Esophagus muscularis mucosa (tissue), 4 donors: Measurements from ENCODE around the gene ZNF763. TPM values are rescaled to one million over a fixed set of nuclear protein-coding genes. Genes with fewer than 3 reads are reported as not detected.
A peak's percentile ranks its signal among the peaks of the same experiment; 100 is the strongest.
"Not testable (repeated sequence)": the region's sequence is repeated elsewhere in the genome, so short reads cannot be mapped to it uniquely, and the experiment has no call there.

Experiments used
- DNase-seq: peaks from one replicate; pipeline ENCODE4 v3.0.0-alpha.2; 2017; ENCODE audit errors: extremely low spot score
- H3K27ac ChIP-seq, 4 donors: fragments of 200-600 bp; sonication (generic); replicated peaks in 1 of 4; 1 replicate in 3 of 4; 2 replicates in 1 of 4; pipeline ENCODE4 v1.5.1; 2016 to 2019; ENCODE audit warnings: mild to moderate bottlenecking in 1 of 4
- H3K27me3 ChIP-seq, 4 donors: fragments of 200-600 bp; sonication (generic); one replicate each; pipeline versions ENCODE4 v1.5.1 to v1.6.0; 2016 to 2019
- H3K36me3 ChIP-seq, 4 donors: fragments of 200-600 bp; sonication (generic); one replicate each; pipeline ENCODE4 v1.5.1; 2016 to 2019
- H3K4me1 ChIP-seq, 4 donors: fragments of 200-600 bp; sonication (generic); one replicate each; pipeline ENCODE4 v1.5.1; 2016 to 2019
- H3K4me3 ChIP-seq, 4 donors: fragments of 200-600 bp; sonication (generic); 1 replicate in 2 of 4; 2 replicates in 2 of 4; pipeline ENCODE4 v1.5.1; 2016 to 2019; ENCODE audit warnings: mild to moderate bottlenecking in 4 of 4, moderate library complexity in 1 of 4
- H3K9me3 ChIP-seq, 4 donors: fragments of 200-600 bp; sonication (generic); 1 replicate in 3 of 4; 2 replicates in 1 of 4; pipeline ENCODE4 v1.5.1; 2016 to 2019
- EP300 ChIP-seq: sonication (generic); formaldehyde crosslinking; IDR thresholded peaks from one replicate; pipeline ENCODE4 v1.6.1; 2017; ENCODE audit warnings: antibody characterized with exemption
- POLR2A ChIP-seq: fragments of 450-650 bp; IDR thresholded peaks from one replicate; pipeline ENCODE4 v1.6.1; 2017; ENCODE audit warnings: antibody characterized with exemption, moderate library complexity, mild to moderate bottlenecking, low read depth
- POLR2AphosphoS5 ChIP-seq, 2 donors: sonication (generic); formaldehyde crosslinking; IDR thresholded peaks; one replicate each; pipeline ENCODE4 v1.6.1; 2017; ENCODE audit warnings: antibody characterized with exemption in 2 of 2
- WGBS: methylation state at CpG from one replicate; pipeline ENCODE4 v1.1.5; 2018; 5-methylcytosine and 5-hydroxymethylcytosine counted together
- intact Hi-C: fragments of 100-400 bp; cut with DNase I; formaldehyde crosslinking; loops from one replicate; pipeline ENCODE4 v1.15.1; 2023
- total RNA-seq, 4 donors: library from RNA; depleted of rRNA; stranded (reverse); fragments of >200 nt; gene quantifications; one replicate each; pipeline versions ENCODE4 v1.1.0 to v1.2.1, GENCODE V29; 2016
- TF ChIP-seq, protein P1 (sequence below), 3 experiments: fragments of 200-600 bp in 2 of 3; fragments of 450-650 bp in 1 of 3; sonication (generic) in 2 of 3; IDR thresholded peaks; one replicate each; pipeline ENCODE4 v1.5.1; 2017 to 2019; ENCODE audit warnings: antibody characterized with exemption in 3 of 3, mild to moderate bottlenecking in 2 of 3, moderate library complexity in 1 of 3

ZNF763 gene
- total RNA-seq, 4 donors from 2014 or later: 3.3 to 7.5 (median 4.8) TPM

DNA sequence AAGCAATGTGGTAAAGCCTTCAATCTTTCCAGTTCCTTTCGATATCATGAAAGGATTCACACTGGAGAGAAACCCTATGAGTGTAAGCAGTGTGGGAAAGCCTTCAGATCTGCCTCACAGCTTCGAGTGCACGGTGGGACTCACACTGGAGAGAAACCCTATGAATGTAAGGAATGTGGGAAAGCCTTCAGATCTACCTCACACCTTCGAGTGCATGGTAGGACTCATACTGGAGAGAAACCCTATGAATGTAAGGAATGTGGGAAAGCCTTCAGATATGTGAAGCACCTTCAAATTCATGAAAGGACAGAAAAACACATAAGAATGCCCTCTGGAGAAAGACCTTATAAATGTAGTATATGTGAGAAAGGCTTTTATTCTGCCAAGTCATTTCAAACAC lies 15.6 kb upstream of the ZNF763 start:
- Histone ChIP-seq H3K9me3 (peaks cover 19 to 94% (median 83%) of the 10 kb centered on the region in 4 donors), H3K27me3 (no peaks in the 10 kb centered on the region), H3K4me1 (no peaks in the 10 kb centered on the region), H3K36me3 (peaks cover 39 to 65% (median 53%) of the 10 kb centered on the region in 4 donors), H3K27ac (no peak overlapping the region), H3K4me3 (peak overlapping the region in 1 of 4 donors; percentile 2)
- 98% methylated on average over 4 of the region's 4 CpGs for WGBS
- intact Hi-C loops: no loop called here
- TF ChIP-seq, protein P1, sequence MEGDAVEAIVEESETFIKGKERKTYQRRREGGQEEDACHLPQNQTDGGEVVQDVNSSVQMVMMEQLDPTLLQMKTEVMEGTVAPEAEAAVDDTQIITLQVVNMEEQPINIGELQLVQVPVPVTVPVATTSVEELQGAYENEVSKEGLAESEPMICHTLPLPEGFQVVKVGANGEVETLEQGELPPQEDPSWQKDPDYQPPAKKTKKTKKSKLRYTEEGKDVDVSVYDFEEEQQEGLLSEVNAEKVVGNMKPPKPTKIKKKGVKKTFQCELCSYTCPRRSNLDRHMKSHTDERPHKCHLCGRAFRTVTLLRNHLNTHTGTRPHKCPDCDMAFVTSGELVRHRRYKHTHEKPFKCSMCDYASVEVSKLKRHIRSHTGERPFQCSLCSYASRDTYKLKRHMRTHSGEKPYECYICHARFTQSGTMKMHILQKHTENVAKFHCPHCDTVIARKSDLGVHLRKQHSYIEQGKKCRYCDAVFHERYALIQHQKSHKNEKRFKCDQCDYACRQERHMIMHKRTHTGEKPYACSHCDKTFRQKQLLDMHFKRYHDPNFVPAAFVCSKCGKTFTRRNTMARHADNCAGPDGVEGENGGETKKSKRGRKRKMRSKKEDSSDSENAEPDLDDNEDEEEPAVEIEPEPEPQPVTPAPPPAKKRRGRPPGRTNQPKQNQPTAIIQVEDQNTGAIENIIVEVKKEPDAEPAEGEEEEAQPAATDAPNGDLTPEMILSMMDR (IDR thresholded peaks at IDR 0.05): no peak
- TF ChIP-seq POLR2AphosphoS5 (IDR thresholded peaks at IDR 0.05) (no peak), POLR2A (no peak), EP300 (no peak)
- no peak for DNase-seq

DNA sequence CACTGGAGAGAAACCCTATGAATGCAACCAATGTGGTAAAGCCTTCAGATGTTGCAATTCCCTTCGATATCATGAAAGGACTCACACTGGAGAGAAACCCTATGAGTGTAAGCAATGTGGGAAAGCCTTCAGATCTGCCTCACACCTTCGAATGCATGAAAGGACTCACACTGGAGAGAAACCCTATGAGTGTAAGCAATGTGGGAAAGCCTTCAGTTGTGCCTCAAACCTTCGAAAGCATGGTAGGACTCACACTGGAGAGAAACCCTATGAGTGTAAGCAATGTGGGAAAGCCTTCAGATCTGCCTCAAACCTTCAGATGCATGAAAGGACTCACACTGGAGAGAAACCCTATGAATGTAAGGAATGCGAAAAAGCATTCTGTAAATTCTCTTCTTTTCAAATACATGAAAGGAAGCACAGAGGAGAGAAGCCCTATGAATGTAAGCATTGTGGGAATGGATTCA lies 15.2 kb upstream of the ZNF763 start:
- Histone ChIP-seq H3K4me3 (peak overlapping the region in 1 of 4 donors; percentile 2), H3K36me3 (peaks cover 39 to 60% (median 50%) of the 10 kb centered on the region in 4 donors), H3K9me3 (peaks cover 19 to 94% (median 79%) of the 10 kb centered on the region in 4 donors)
- intact Hi-C loops, DNase-seq, H3K4me1 ChIP-seq, H3K27me3 ChIP-seq, H3K27ac ChIP-seq: not testable (repeated sequence)
- 99% methylated on average over 4 of the region's 4 CpGs for WGBS

DNA sequence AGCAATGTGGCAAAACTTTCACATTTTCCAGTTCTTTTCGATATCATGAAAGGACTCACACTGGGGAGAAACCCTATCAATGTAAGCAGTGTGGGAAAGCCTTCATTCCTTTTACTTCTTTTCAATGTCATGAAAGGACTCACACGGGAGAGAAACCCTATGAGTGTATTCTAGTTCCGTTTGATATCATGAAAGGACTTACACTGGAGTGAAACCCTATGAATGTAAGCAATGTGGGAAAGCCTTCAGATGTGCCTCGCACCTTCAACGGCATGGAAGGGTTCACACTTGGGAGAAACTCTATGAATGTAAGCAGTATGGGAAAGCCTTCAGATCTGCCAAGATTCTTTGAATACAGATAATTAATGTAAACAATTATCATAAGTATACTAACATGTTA lies 14.5 kb upstream of the ZNF763 start:
- Histone ChIP-seq H3K27me3 (no peaks in the 10 kb centered on the region), H3K4me1 (no peaks in the 10 kb centered on the region), H3K4me3 (peak overlapping the region in 1 of 4 donors; percentile 2), H3K9me3 (peaks cover 19 to 88% (median 72%) of the 10 kb centered on the region in 4 donors), H3K27ac (no peak overlapping the region), H3K36me3 (peaks cover 39 to 54% (median 48%) of the 10 kb centered on the region in 4 donors)
- no peak for TF ChIP-seq POLR2AphosphoS5 (IDR thresholded peaks at IDR 0.05)
- TF ChIP-seq EP300: no peak
- WGBS: over 99% methylated on average over 5 of the region's 5 CpGs
- no peak for DNase-seq
- intact Hi-C loops: no loop called here

DNA sequence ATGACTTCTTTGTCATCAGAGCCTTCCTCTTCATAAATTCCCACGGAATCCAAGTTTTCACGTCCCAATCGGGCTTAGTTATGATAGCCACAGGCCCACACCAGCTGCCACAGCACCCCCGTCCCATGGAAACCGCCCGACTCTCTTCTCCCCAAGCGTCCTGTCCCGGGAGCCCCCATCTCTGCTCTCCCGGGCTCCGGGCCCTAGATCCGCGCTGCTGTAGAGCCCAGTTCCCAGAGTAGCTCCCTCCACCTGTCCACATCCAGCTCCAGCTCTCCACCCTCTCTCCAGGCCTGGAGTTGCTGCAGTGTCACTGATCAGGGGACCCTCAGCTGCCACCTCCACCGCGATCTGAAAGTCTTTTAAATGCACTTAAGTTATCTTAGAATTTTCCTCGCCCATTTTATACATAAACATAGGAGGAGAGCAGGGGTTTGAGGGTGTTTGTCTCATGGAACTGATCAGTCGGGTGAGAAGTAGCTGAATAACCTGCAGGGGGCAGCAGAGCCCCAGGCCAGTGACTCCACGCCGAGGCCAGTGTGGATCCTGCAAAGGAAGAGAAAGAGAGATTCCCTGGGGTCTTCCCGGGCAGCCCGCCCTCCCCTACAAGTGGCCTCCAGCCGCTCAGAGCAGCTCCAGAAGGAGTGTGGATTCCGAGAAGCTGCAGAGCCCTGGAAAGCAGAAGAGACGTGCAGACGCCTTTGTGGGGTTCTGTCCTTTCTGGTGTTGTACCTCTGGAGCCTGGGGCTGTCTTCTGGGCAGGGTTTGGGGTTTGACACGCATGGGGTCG lies 1.1 kb upstream of the ZNF763 start:
- Histone ChIP-seq H3K27me3 (no peaks in the 10 kb centered on the region), H3K4me3 (peak overlapping the region in 3 of 4 donors; percentile 65 to 91 (median 86)), H3K27ac (peak overlapping the region; percentile 90 to 99 (median 94)), H3K9me3 (no peaks in the 10 kb centered on the region), H3K4me1 (peaks cover 18 to 27% (median 22%) of the 10 kb centered on the region in 4 donors), H3K36me3 (no peaks in the 10 kb centered on the region)
- TF ChIP-seq, protein P1 (IDR thresholded peaks at IDR 0.05): peak; percentile 80 to 90 (median 82)
- TF ChIP-seq POLR2A (no peak), EP300 (no peak), POLR2AphosphoS5 (IDR thresholded peaks at IDR 0.05) (peak; percentile 6 to 32)
- intact Hi-C loops: loop anchor here (1.0 to 2.0 kb wide), 3 partner anchors 26 to 177 kb away; partner anchors contain the start of genes ZNF20 and ZNF700
- WGBS: 35% methylated on average over 25 of the region's 26 CpGs
- DNase-seq: peak; percentile 94

DNA sequence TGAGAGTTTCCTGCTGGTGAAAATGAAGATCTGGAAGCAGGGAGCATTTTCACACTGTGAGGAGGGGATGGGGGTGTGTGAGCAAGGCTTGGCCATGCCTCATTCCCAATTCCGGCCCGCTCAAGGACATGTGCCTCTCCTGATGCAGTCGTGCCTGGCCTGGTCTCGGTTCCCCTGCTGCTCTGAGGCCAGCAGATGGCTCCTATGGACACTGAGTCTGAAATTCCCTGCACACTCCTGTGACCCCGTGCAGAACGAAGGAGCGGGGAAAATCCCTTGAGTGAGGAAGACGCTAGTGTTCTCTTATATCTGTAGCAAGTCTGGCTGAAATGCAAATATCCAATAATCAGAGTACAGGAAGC lies 363 bp upstream of the ZNF763 start:
- peaks cover 18 to 27% (median 22%) of the 10 kb centered on the region in 4 donors for H3K4me1 ChIP-seq
- WGBS: 5% methylated on average over 7 of the region's 8 CpGs
- DNase-seq: no peak
- no peaks in the 10 kb centered on the region for H3K27me3 ChIP-seq
- intact Hi-C loops: loop anchor here (1.0 to 2.0 kb wide), 3 partner anchors 25 to 176 kb away; partner anchors contain the start of genes ZNF20 and ZNF700
- H3K4me3 ChIP-seq: peak overlapping the region; percentile 65 to 91 (median 86)
- TF ChIP-seq POLR2AphosphoS5 (IDR thresholded peaks at IDR 0.05) (no peak), EP300 (no peak), POLR2A (no peak)
- TF ChIP-seq, protein P1 (IDR thresholded peaks at IDR 0.05): peak in 2 of 3 experiments; percentile 19 to 32
- H3K27ac ChIP-seq: peak overlapping the region; percentile 90 to 99 (median 94)
- H3K36me3 ChIP-seq: no peaks in the 10 kb centered on the region
- H3K9me3 ChIP-seq: no peaks in the 10 kb centered on the region
